Measurements from ENCODE around the gene ALDH9A1. TPM values are rescaled to one million over a fixed set of nuclear protein-coding genes. Genes with fewer than 3 reads are reported as not detected.

ALDH9A1 gene
- total and polyA plus RNA-seq, 2 of the 8 experiments (the other 6 are each of a cell fraction or from before 2014, with no cell fraction given): 57.6 to 63.8 TPM

GRCh38 chr1:165662186-165662585 lies 36.2 kb downstream of the ALDH9A1 start (continued):
- TF ChIP-seq CHD7 (IDR thresholded peaks at IDR 0.05; ENCODE audit: insufficient replicate concordance, low read length): no peak
- no peak for TF ChIP-seq TAF1 (IDR thresholded peaks at IDR 0.05; ENCODE audit: low read depth, low read length)
- no peak for TF ChIP-seq NANOG (IDR thresholded peaks at IDR 0.05; ENCODE audit: insufficient read depth, low read depth, low read length, poor library complexity, severe bottlenecking)
- TF ChIP-seq BACH1 (IDR thresholded peaks at IDR 0.05; ENCODE audit: low read length): no peak
- no peak for TF ChIP-seq SP2 (IDR thresholded peaks at IDR 0.05; ENCODE audit: low read length)
- TF ChIP-seq HDAC2 (IDR thresholded peaks at IDR 0.05; ENCODE audit: borderline replicate concordance in 1 of 2, low read depth in 2 of 2, low read length in 2 of 2): no peak
- no peak for TF ChIP-seq MAFK (IDR thresholded peaks at IDR 0.05; ENCODE audit: low read depth, low read length)
- no peak for TF ChIP-seq CHD2 (IDR thresholded peaks at IDR 0.05; ENCODE audit: low read length)
- TF ChIP-seq TEAD4 (IDR thresholded peaks at IDR 0.05; ENCODE audit: low read depth, low read length): no peak
- no peak for TF ChIP-seq E2F6 (IDR thresholded peaks at IDR 0.05)
- no peak for TF ChIP-seq SUZ12 (IDR thresholded peaks at IDR 0.05; ENCODE audit: low read length)
- no peak for TF ChIP-seq RBBP5 (IDR thresholded peaks at IDR 0.05; ENCODE audit: borderline replicate concordance, low read depth, low read length)

Data from H1 (cell line).